ENCODE measurements around the gene INIP. TPM values are rescaled to one million over a fixed set of nuclear protein-coding genes. Genes with fewer than 3 reads are reported as not detected.

INIP gene
- total and polyA plus RNA-seq, 2 of the 13 experiments (the other 11 are each of a cell fraction or from before 2014, with no cell fraction given): 13.6 to 28.6 TPM

GRCh38 chr9:112750016-112750763, 32.3 kb upstream of the INIP start, which contains the start of gene SNX30 (continued):
- TF ChIP-seq HCFC1 (IDR thresholded peaks at IDR 0.05; ENCODE audit: low read depth, low read length): no peak
- TF ChIP-seq MAZ (IDR thresholded peaks at IDR 0.05; ENCODE audit: borderline replicate concordance, low read depth, low read length): peak; percentile 95
- TF ChIP-seq MAZ (CRISPR knock-in tag; IDR thresholded peaks at IDR 0.05; ENCODE audit: low read depth): peak; percentile 70; the same call in 1 of the 2 replicates
- no peak for TF ChIP-seq TP53 (CRISPR knock-in tag; conservative IDR thresholded peaks at IDR 0.05)
- TF ChIP-seq U2AF2 (IDR thresholded peaks at IDR 0.05; ENCODE audit: low read depth, low read length): no peak
- TF ChIP-seq GATAD2A (CRISPR knock-in tag; IDR thresholded peaks at IDR 0.05): peak; percentile 67
- no peak for TF ChIP-seq SNAPC2 (CRISPR knock-in tag; IDR thresholded peaks at IDR 0.05)
- TF ChIP-seq ASH2L (IDR thresholded peaks at IDR 0.05; ENCODE audit: insufficient read length, low read depth, low read length): no peak
- no peak for TF ChIP-seq NFKBIZ (CRISPR knock-in tag; IDR thresholded peaks at IDR 0.05)
- TF ChIP-seq E2F1 (CRISPR knock-in tag; IDR thresholded peaks at IDR 0.05): no peak
- TF ChIP-seq ZNF343 (CRISPR knock-in tag; IDR thresholded peaks at IDR 0.05): no peak
- no peak for TF ChIP-seq NFYB (CRISPR knock-in tag; IDR thresholded peaks at IDR 0.05)
- TF ChIP-seq AHR (CRISPR knock-in tag; IDR thresholded peaks at IDR 0.05): peak; percentile 85; the same call in 1 of the 2 replicates
- TF ChIP-seq ZNF354B (CRISPR knock-in tag; IDR thresholded peaks at IDR 0.05): no peak
- no peak for TF ChIP-seq SRSF9 (IDR thresholded peaks at IDR 0.05; ENCODE audit: borderline replicate concordance, insufficient read depth, low read depth, low read length, poor library complexity, severe bottlenecking)
- TF ChIP-seq PAX8 (CRISPR knock-in tag; IDR thresholded peaks at IDR 0.05; ENCODE audit: borderline replicate concordance): no peak
- TF ChIP-seq ZNF609 (CRISPR knock-in tag; IDR thresholded peaks at IDR 0.05; ENCODE audit: borderline replicate concordance): peak; percentile 62; the same call in 1 of the 2 replicates
- no peak for TF ChIP-seq RXRB (CRISPR knock-in tag; IDR thresholded peaks at IDR 0.05; ENCODE audit: borderline replicate concordance)
- TF ChIP-seq ZNF878 (CRISPR knock-in tag; IDR thresholded peaks at IDR 0.05): no peak
- TF ChIP-seq RFX1 (IDR thresholded peaks at IDR 0.05): no peak
